DND-41 (cell line): ENCODE results near the gene SIGLEC9.

Experiments used
- ATAC-seq: fragments of 200-7000 bp; cut with Tn5 transposase; 3 replicates; pipeline ENCODE4 v1.9.1; 2021; ENCODE audit warnings: low read depth; ENCODE audit not compliant: insufficient read depth
- DNase-seq: peaks from one replicate; pipeline ENCODE4 v3.0.0-alpha.2; 2020
- H2AFZ ChIP-seq: 2 replicates; pipeline ENCODE4 v1.6.0; 2012; ENCODE audit warnings: low read depth, low read length
- H3K27ac ChIP-seq: 2 replicates; pipeline ENCODE4 v1.5.1; 2012; ENCODE audit warnings: low read length, inconsistent platforms
- H3K27me3 ChIP-seq: fragments of 200-600 bp; sonication (generic); 2 replicates; pipeline ENCODE4 v1.6.0; 2012; ENCODE audit warnings: low read length, mild to moderate bottlenecking, inconsistent platforms; ENCODE audit not compliant: insufficient read depth, poor library complexity
- H3K36me3 ChIP-seq: 2 replicates; pipeline ENCODE4 v1.5.1; 2012; ENCODE audit warnings: low read length, inconsistent platforms; ENCODE audit not compliant: insufficient read depth
- H3K4me1 ChIP-seq: 2 replicates; pipeline ENCODE4 v1.5.1; 2012; ENCODE audit warnings: mild to moderate bottlenecking, low read length; ENCODE audit not compliant: insufficient read depth
- H3K4me2 ChIP-seq: 2 replicates; pipeline ENCODE4 v1.6.0; 2012; ENCODE audit warnings: mild to moderate bottlenecking, moderate library complexity, low read length, inconsistent platforms; ENCODE audit not compliant: insufficient read depth
- H3K4me3 ChIP-seq, 2 experiments: fragments of 200-600 bp in 1 of 2; shearing (Covaris generic) in 1 of 2; 2 replicates each; pipeline ENCODE4 v1.5.1; 2012 to 2016; ENCODE audit warnings: inconsistent platforms in 2 of 2, low read length in 2 of 2, mild to moderate bottlenecking in 2 of 2, low read depth in 1 of 2, moderate library complexity in 1 of 2
- H3K79me2 ChIP-seq: 2 replicates; pipeline ENCODE4 v1.6.0; 2012; ENCODE audit warnings: low read length, inconsistent platforms; ENCODE audit not compliant: insufficient read depth
- H3K9ac ChIP-seq: 2 replicates; pipeline ENCODE4 v1.6.0; 2012; ENCODE audit warnings: low read depth, mild to moderate bottlenecking, inconsistent platforms, low read length, moderate library complexity
- H3K9me3 ChIP-seq: 2 replicates; pipeline ENCODE4 v1.5.1; 2012; ENCODE audit warnings: low read length, moderate library complexity, mild to moderate bottlenecking, inconsistent platforms; ENCODE audit not compliant: insufficient read depth, severe bottlenecking
- H4K20me1 ChIP-seq: 2 replicates; pipeline ENCODE4 v1.6.0; 2012; ENCODE audit warnings: low read length; ENCODE audit not compliant: insufficient read depth
- CTCF ChIP-seq: IDR thresholded peaks from 2 replicates; pipeline ENCODE4 v1.5.1; 2012; ENCODE audit warnings: borderline replicate concordance, low read length, moderate library complexity, mild to moderate bottlenecking; ENCODE audit not compliant: poor library complexity, severe bottlenecking; ENCODE audit errors: extremely low read depth
- EZH2 ChIP-seq: IDR thresholded peaks from 3 replicates; pipeline ENCODE4 v1.6.1; 2012; ENCODE audit warnings: borderline replicate concordance, low read depth, mild to moderate bottlenecking, moderate library complexity, low read length, inconsistent platforms; ENCODE audit not compliant: severe bottlenecking

Gene SIGLEC9

DNA sequence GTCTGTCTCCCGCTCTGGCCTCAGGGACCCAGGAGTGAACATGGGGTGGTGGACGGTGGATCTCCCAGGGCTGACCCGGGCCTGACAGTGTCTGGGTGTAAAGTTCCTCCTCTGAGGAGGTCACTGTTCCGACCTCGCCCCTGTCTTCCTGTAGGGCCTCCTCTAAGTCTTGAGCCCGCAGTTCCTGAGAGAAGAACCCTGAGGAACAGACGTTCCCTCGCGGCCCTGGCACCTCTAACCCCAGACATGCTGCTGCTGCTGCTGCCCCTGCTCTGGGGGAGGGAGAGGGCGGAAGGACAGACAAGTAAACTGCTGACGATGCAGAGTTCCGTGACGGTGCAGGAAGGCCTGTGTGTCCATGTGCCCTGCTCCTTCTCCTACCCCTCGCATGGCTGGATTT, at the start of gene SIGLEC9:
Gene SIGLEC9, plus strand, starts transcription at position 178 of the 400 bp plus-strand sequence. Its CDS starts 69 bp downstream, at position 247.
- H4K20me1 ChIP-seq = no peaks in the 10 kb centered on the region
- no peak within 1 kb of the TSS for H3K4me3 ChIP-seq
- no peaks in the 10 kb centered on the region for H3K9me3 ChIP-seq
- H2AFZ ChIP-seq = no peak within 1 kb of the TSS
- DNase-seq (no peak), ATAC-seq (no peak)
- H3K4me2 ChIP-seq = no peak within 1 kb of the TSS
- no peaks in the 10 kb centered on the region for H3K36me3 ChIP-seq
- H3K4me1 ChIP-seq = no peaks in the 10 kb centered on the region
- no peak within 1 kb of the TSS for H3K9ac ChIP-seq
- H3K79me2 ChIP-seq = no peaks in the 10 kb centered on the region
- no peaks in the 10 kb centered on the region for H3K27me3 ChIP-seq
- no peak within 1 kb of the TSS for H3K27ac ChIP-seq
- TF ChIP-seq CTCF = no peak
- TF ChIP-seq EZH2 = no peak

- no peaks in the 10 kb centered on the region for H3K79me2 ChIP-seq
- no peak overlapping the region for H3K27ac ChIP-seq
- no peak for ATAC-seq
- no peak overlapping the region for H3K9ac ChIP-seq
- DNase-seq = no peak
- no peaks in the 10 kb centered on the region for H3K36me3 ChIP-seq
- H3K27me3 ChIP-seq = no peaks in the 10 kb centered on the region
- H3K4me1 ChIP-seq = no peaks in the 10 kb centered on the region
- H2AFZ ChIP-seq = no peak overlapping the region
- TF ChIP-seq EZH2 = no peak
- H3K4me2 ChIP-seq = no peak overlapping the region
- H3K4me3 ChIP-seq = no peak overlapping the region
- H3K9me3 ChIP-seq = peaks cover 2% of the 10 kb centered on the region
- H4K20me1 ChIP-seq = no peaks in the 10 kb centered on the region
Measured at GRCh38 chr19:51075998-51076397, 48.7 kb upstream of the SIGLEC9 start.

DNA sequence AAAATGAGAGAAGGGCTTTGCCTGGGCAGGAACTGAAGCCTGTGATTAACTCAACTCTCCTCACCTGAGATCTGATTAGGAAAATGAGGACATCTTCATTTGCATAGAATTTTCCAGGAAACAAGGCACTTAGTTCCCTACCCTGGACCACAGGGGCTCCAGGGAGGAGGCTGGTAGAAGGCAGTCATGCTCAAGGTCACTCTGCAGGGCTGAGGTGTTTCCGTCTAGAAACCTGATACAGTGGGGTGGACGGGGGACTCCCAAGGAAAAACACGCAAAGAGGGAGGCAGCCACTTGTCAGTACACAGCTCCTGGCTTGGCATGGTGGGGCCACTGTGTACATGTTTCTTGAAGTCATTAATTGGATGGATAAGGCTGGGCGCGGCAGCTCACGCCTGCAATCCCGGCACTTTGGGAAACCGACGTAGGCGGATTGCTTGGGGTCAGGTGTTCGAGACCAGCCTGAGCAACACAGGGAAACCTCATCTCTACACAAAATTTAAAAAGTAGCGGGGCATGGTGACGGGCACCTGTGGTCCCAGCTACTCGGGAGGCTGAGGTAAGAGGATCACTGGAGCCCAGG, 48.0 kb upstream of the SIGLEC9 start:
- DNase-seq (no peak), ATAC-seq (no peak)
- Histone ChIP-seq H3K27ac (no peak overlapping the region), H3K4me3 (no peak overlapping the region), H3K9me3 (peaks cover 2% of the 10 kb centered on the region), H4K20me1 (no peaks in the 10 kb centered on the region), H3K27me3 (no peaks in the 10 kb centered on the region), H3K9ac (no peak overlapping the region), H3K36me3 (no peaks in the 10 kb centered on the region), H3K79me2 (no peaks in the 10 kb centered on the region), H2AFZ (no peak overlapping the region), H3K4me1 (no peaks in the 10 kb centered on the region), H3K4me2 (no peak overlapping the region)
- TF ChIP-seq CTCF = no peak
- no peak for TF ChIP-seq EZH2

- DNase-seq (no peak), ATAC-seq (no peak)
- TF ChIP-seq EZH2 = no peak
- no peak for TF ChIP-seq CTCF
- no peaks in the 10 kb centered on the region for H3K79me2 ChIP-seq
- H3K36me3 ChIP-seq = no peaks in the 10 kb centered on the region
- no peak overlapping the region for H2AFZ ChIP-seq
- no peaks in the 10 kb centered on the region for H3K27me3 ChIP-seq
- peaks cover 2% of the 10 kb centered on the region for H3K9me3 ChIP-seq
- H4K20me1 ChIP-seq = no peaks in the 10 kb centered on the region
- H3K4me2 ChIP-seq = no peak overlapping the region
- no peak overlapping the region for H3K4me3 ChIP-seq
- H3K27ac ChIP-seq = no peak overlapping the region
- H3K9ac ChIP-seq = no peak overlapping the region
- H3K4me1 ChIP-seq = no peaks in the 10 kb centered on the region
Measured at GRCh38 chr19:51078104-51078503, 46.6 kb upstream of the SIGLEC9 start.
